H9 (cell line): ENCODE data around the gene MYO1D. TPM values are rescaled to one million over a fixed set of nuclear protein-coding genes. Genes with fewer than 3 reads are reported as not detected.
A peak's percentile ranks its signal among the peaks of the same experiment; 100 is the strongest.

Experiments used
- DNase-seq: peaks from one replicate; pipeline ENCODE4 v3.0.0-alpha.2; 2017
- H2AFZ ChIP-seq: one replicate; pipeline ENCODE4 v1.6.1; 2013; ENCODE audit warnings: mild to moderate bottlenecking, low read length, control low read depth, moderate library complexity
- H2AK5ac ChIP-seq: 2 replicates; pipeline ENCODE4 v1.6.1; 2013; ENCODE audit warnings: low read length, control low read depth, mixed read lengths; ENCODE audit not compliant: insufficient read length
- H2BK120ac ChIP-seq: one replicate; pipeline ENCODE4 v1.6.1; 2013; ENCODE audit warnings: low read depth, mild to moderate bottlenecking, low read length, control low read depth, inconsistent platforms; ENCODE audit not compliant: poor library complexity, severe bottlenecking
- H2BK12ac ChIP-seq: 2 replicates; pipeline ENCODE4 v1.6.1; 2013; ENCODE audit warnings: low read length, control low read depth, mixed read lengths, low read depth; ENCODE audit not compliant: insufficient read length
- H2BK15ac ChIP-seq: 2 replicates; pipeline ENCODE4 v1.6.1; 2013; ENCODE audit warnings: low read depth, low read length, control low read depth
- H2BK20ac ChIP-seq: one replicate; pipeline ENCODE4 v1.6.1; 2013; ENCODE audit warnings: low read depth, mild to moderate bottlenecking, low read length, control low read depth, inconsistent platforms; ENCODE audit not compliant: poor library complexity, severe bottlenecking
- H2BK5ac ChIP-seq: 2 replicates; pipeline ENCODE4 v1.6.1; 2013; ENCODE audit warnings: low read length, control low read depth, mixed read lengths; ENCODE audit not compliant: insufficient read length
- H3K14ac ChIP-seq: 2 replicates; pipeline ENCODE4 v1.6.1; 2013; ENCODE audit warnings: low read length, control low read depth; ENCODE audit not compliant: insufficient read depth
- H3K18ac ChIP-seq: 2 replicates; pipeline ENCODE4 v1.6.1; 2013; ENCODE audit warnings: low read depth, mild to moderate bottlenecking, mixed read lengths, low read length, control low read depth; ENCODE audit not compliant: insufficient read length
- H3K23ac ChIP-seq: 2 replicates; pipeline ENCODE4 v1.6.1; 2013; ENCODE audit warnings: low read length, control low read depth, mixed read lengths, low read depth; ENCODE audit not compliant: insufficient read length
- H3K23me2 ChIP-seq: 2 replicates; pipeline ENCODE4 v1.6.1; 2013; ENCODE audit warnings: low read depth, mild to moderate bottlenecking, mixed read lengths, low read length, control low read depth; ENCODE audit not compliant: insufficient read length, poor library complexity, severe bottlenecking
- H3K27ac ChIP-seq: 2 replicates; pipeline ENCODE4 v1.5.1; 2013; ENCODE audit warnings: low read length, control low read depth, mixed read lengths, low read depth; ENCODE audit not compliant: insufficient read length
- H3K27me3 ChIP-seq: 2 replicates; pipeline ENCODE4 v1.6.1; 2013; ENCODE audit warnings: low read length, control low read depth, inconsistent platforms; ENCODE audit not compliant: insufficient read depth
- H3K4ac ChIP-seq: 2 replicates; pipeline ENCODE4 v1.6.1; 2013; ENCODE audit warnings: low read depth, mild to moderate bottlenecking, control low read depth, inconsistent platforms, low read length, moderate library complexity
- H3K4me1 ChIP-seq: 2 replicates; pipeline ENCODE4 v1.6.1; 2013; ENCODE audit warnings: low read length, control low read depth, inconsistent platforms; ENCODE audit not compliant: insufficient read depth
- H3K4me2 ChIP-seq: 2 replicates; pipeline ENCODE4 v1.6.1; 2013; ENCODE audit warnings: low read length, control low read depth, mixed read lengths; ENCODE audit not compliant: insufficient read length, insufficient read depth
- H3K56ac ChIP-seq: 2 replicates; pipeline ENCODE4 v1.6.1; 2013; ENCODE audit warnings: low read depth, mild to moderate bottlenecking, mixed read lengths, low read length, control low read depth; ENCODE audit not compliant: insufficient read length
- H3K79me1 ChIP-seq: 2 replicates; pipeline ENCODE4 v1.6.1; 2013; ENCODE audit warnings: low read depth, mild to moderate bottlenecking, moderate library complexity, low read length, control low read depth, inconsistent platforms; ENCODE audit not compliant: insufficient read depth, poor library complexity, severe bottlenecking
- H3K79me2 ChIP-seq: 2 replicates; pipeline ENCODE4 v1.6.1; 2013; ENCODE audit warnings: low read length, control low read depth, inconsistent platforms; ENCODE audit not compliant: insufficient read depth
- H3K9ac ChIP-seq: 2 replicates; pipeline ENCODE4 v1.6.1; 2013; ENCODE audit warnings: low read length, control low read depth, mixed read lengths; ENCODE audit not compliant: insufficient read length; ENCODE audit errors: extremely low read depth
- H3K9me3 ChIP-seq: one replicate; pipeline ENCODE4 v1.6.1; 2013; ENCODE audit warnings: low read depth, low read length, inconsistent platforms; ENCODE audit not compliant: control insufficient read depth
- H3T11ph ChIP-seq: one replicate; pipeline ENCODE4 v1.6.1; 2013; ENCODE audit warnings: mild to moderate bottlenecking, low read length, control low read depth, inconsistent platforms
- H4K20me1 ChIP-seq: one replicate; pipeline ENCODE4 v1.6.1; 2013; ENCODE audit not compliant: control insufficient read depth, insufficient read length, insufficient read depth
- H4K5ac ChIP-seq: 2 replicates; pipeline ENCODE4 v1.6.1; 2013; ENCODE audit warnings: low read depth, mild to moderate bottlenecking, mixed read lengths, low read length, control low read depth; ENCODE audit not compliant: insufficient read length
- H4K8ac ChIP-seq: replicated peaks from 2 replicates; pipeline ENCODE4 v1.6.1; 2013; ENCODE audit warnings: low read length, control low read depth, mixed read lengths, low read depth; ENCODE audit not compliant: insufficient read length
- H4K91ac ChIP-seq: 2 replicates; pipeline ENCODE4 v1.6.1; 2013; ENCODE audit warnings: low read depth, mild to moderate bottlenecking, moderate library complexity, mixed read lengths, low read length, control low read depth; ENCODE audit not compliant: insufficient read length
- H3K27ac Mint-ChIP-seq, 3 experiments: 2 replicates in 2 of 3; 3 replicates in 1 of 3; pipeline ENCODE4 v1.8.0; 2020 to 2021; ENCODE audit warnings: mixed read lengths in 3 of 3, mild to moderate bottlenecking in 1 of 3, moderate library complexity in 1 of 3
- H3K27me3 Mint-ChIP-seq: 2 replicates; pipeline ENCODE4 v1.8.0; 2021; ENCODE audit warnings: low read depth, mild to moderate bottlenecking, moderate library complexity, mixed read lengths
- H3K36me3 Mint-ChIP-seq, 3 experiments: 2 replicates in 2 of 3; 3 replicates in 1 of 3; pipeline ENCODE4 v1.8.0; 2020 to 2021; ENCODE audit warnings: low read depth in 3 of 3, mixed read lengths in 3 of 3; ENCODE audit not compliant: insufficient read depth in 1 of 3
- H3K4me1 Mint-ChIP-seq, 2 experiments: 2 replicates each; pipeline ENCODE4 v1.8.0; 2020; ENCODE audit warnings: mixed read lengths in 2 of 2
- H3K4me3 Mint-ChIP-seq, 2 experiments: 2 replicates in 1 of 2; 3 replicates in 1 of 2; pipeline ENCODE4 v1.8.0; 2020 to 2021; ENCODE audit warnings: mild to moderate bottlenecking in 2 of 2, mixed read lengths in 2 of 2, moderate library complexity in 1 of 2
- H3K9me3 Mint-ChIP-seq, 2 experiments: 2 replicates in 1 of 2; 3 replicates in 1 of 2; pipeline ENCODE4 v1.8.0; 2020; ENCODE audit warnings: mild to moderate bottlenecking in 2 of 2, mixed read lengths in 2 of 2, moderate library complexity in 1 of 2
- CTCF ChIP-seq: fragments of 200-600 bp; sonication (generic); conservative IDR thresholded peaks from 3 replicates; pipeline ENCODE4 v1.8.0; 2021; ENCODE audit warnings: antibody characterized with exemption, mild to moderate bottlenecking
- WGBS: extraction: QIAGEN DNeasy Blood & Tissue Kit; methylation state at CpG from one replicate; pipeline ENCODE4 v1.1.7; 2013; ENCODE audit warnings: missing lambda C conversion rate, low lambda C conversion rate, mixed read lengths; ENCODE audit not compliant: insufficient read length; ENCODE audit errors: extremely low coverage; 5-methylcytosine and 5-hydroxymethylcytosine counted together
- total RNA-seq: library from RNA; stranded (reverse); gene quantifications from 2 replicates; pipeline ENCODE4 v1.2.1, GENCODE V29; 2021

MYO1D gene
- total RNA-seq, 1 experiment from 2014 or later = 19.0 TPM

GRCh38 chr17:32903774-32904673 lies 27.1 kb upstream of the MYO1D start:
- H3K27ac Mint-ChIP-seq = peak overlapping the region in 1 of 3 experiments; percentile 45; a peak in 2 of 7 replicates
- Histone ChIP-seq H4K5ac (no peak overlapping the region), H3T11ph (no peak overlapping the region), H2AK5ac (no peak overlapping the region), H3K9me3 (no peaks in the 10 kb centered on the region), H4K91ac (no peak overlapping the region), H2AFZ (no peak overlapping the region), H3K4me2 (no peak overlapping the region), H3K23me2 (no peaks in the 10 kb centered on the region), H3K56ac (no peak overlapping the region), H3K27ac (no peak overlapping the region), H3K27me3 (no peaks in the 10 kb centered on the region), H2BK15ac (no peak overlapping the region), H3K18ac (no peak overlapping the region), H3K4me1 (no peaks in the 10 kb centered on the region), H3K79me1 (no peaks in the 10 kb centered on the region), H3K23ac (no peak overlapping the region), H3K14ac (no peak overlapping the region), H3K79me2 (no peaks in the 10 kb centered on the region), H3K4ac (no peak overlapping the region), H2BK12ac (no peak overlapping the region), H2BK120ac (no peak overlapping the region), H3K9ac (no peak overlapping the region), H2BK20ac (no peak overlapping the region), H2BK5ac (no peak overlapping the region), H4K20me1 (no peaks in the 10 kb centered on the region), H4K8ac (no peak overlapping the region)
- no CpG with 5 or more reads among the region's 5 CpGs for WGBS
- H3K9me3 Mint-ChIP-seq = peaks cover 9 to 14% of the 10 kb centered on the region in 2 experiments
- no peaks in the 10 kb centered on the region; the same call in 1 of the 2 replicates for H3K27me3 Mint-ChIP-seq
- peaks cover 0 to 9% (median 2%) of the 10 kb centered on the region in 3 experiments; a peak in 3 of 7 replicates for H3K36me3 Mint-ChIP-seq
- H3K4me1 Mint-ChIP-seq = no peaks in the 10 kb centered on the region
- H3K4me3 Mint-ChIP-seq = no peak overlapping the region
- TF ChIP-seq CTCF = no peak
- DNase-seq = no peak
